WTC11 (cell line): ENCODE measurements around the gene CATSPERE. TPM values are rescaled to one million over a fixed set of nuclear protein-coding genes. Genes with fewer than 3 reads are reported as not detected.
"Not testable (repeated sequence)": the region's sequence is repeated elsewhere in the genome, so short reads cannot be mapped to it uniquely, and the experiment has no call there.

Experiments used
- ATAC-seq: fragments of 200-7000 bp; cut with Tn5 transposase; 2 replicates; pipeline ENCODE4 v1.10.0; 2021; ENCODE audit warnings: mild to moderate bottlenecking, moderate library complexity
- CTCF ChIA-PET: fragments of 300-600 bp; sonication (Branson Sonifier 250); formaldehyde crosslinking; loops from one replicate; lab custom pipeline; 2021; ENCODE audit warnings: antibody characterized with exemption; lab: Charles Lee
- POLR2A ChIA-PET: fragments of 350-600 bp; sonication (Branson Sonifier 250); formaldehyde crosslinking; loops from one replicate; lab custom pipeline; 2021; ENCODE audit warnings: antibody characterized with exemption; lab: Charles Lee
- DNase-seq: peaks from one replicate; pipeline ENCODE4 v3.0.0; 2021; ENCODE audit warnings: low spot score
- H3K27ac Mint-ChIP-seq: 2 replicates; pipeline ENCODE4 v1.8.0; 2021; ENCODE audit warnings: mixed read lengths
- H3K27me3 Mint-ChIP-seq: 2 replicates; pipeline ENCODE4 v1.8.0; 2021; ENCODE audit warnings: low read depth, mild to moderate bottlenecking, moderate library complexity, mixed read lengths
- H3K36me3 Mint-ChIP-seq: 2 replicates; pipeline ENCODE4 v1.8.0; 2021; ENCODE audit warnings: mixed read lengths
- H3K4me1 Mint-ChIP-seq: 2 replicates; pipeline ENCODE4 v1.8.0; 2022; ENCODE audit warnings: mixed read lengths
- H3K4me3 Mint-ChIP-seq: 2 replicates; pipeline ENCODE4 v1.8.0; 2021; ENCODE audit warnings: mild to moderate bottlenecking, moderate library complexity, mixed read lengths
- H3K9me3 Mint-ChIP-seq: 2 replicates; pipeline ENCODE4 v1.8.0; 2021; ENCODE audit warnings: mixed read lengths
- ELF4 ChIP-seq: sonication (generic); formaldehyde crosslinking; IDR thresholded peaks from 2 replicates; pipeline ENCODE4 v1.8.1; 2022; ENCODE audit warnings: low read depth, mild to moderate bottlenecking, moderate library complexity, missing genetic modification reagents
- MXD4 ChIP-seq: fragments of 250-450 bp; sonication (Bioruptor Pico); IDR thresholded peaks from 2 replicates; pipeline ENCODE4 v1.8.0; 2021; ENCODE audit warnings: mild to moderate bottlenecking, moderate library complexity, borderline replicate concordance
- OVOL2 ChIP-seq: fragments of 250-450 bp; sonication (Bioruptor Pico); IDR thresholded peaks from 2 replicates; pipeline ENCODE4 v1.9.0; 2021; ENCODE audit warnings: mild to moderate bottlenecking, borderline replicate concordance
- SMAD4 ChIP-seq: sonication (generic); formaldehyde crosslinking; IDR thresholded peaks from 2 replicates; pipeline ENCODE4 v1.8.0; 2022; ENCODE audit warnings: mild to moderate bottlenecking, missing genetic modification reagents
- SOX15 ChIP-seq: fragments of 250-450 bp; sonication (Bioruptor Pico); IDR thresholded peaks from 2 replicates; pipeline ENCODE4 v1.9.0; 2021; ENCODE audit warnings: mild to moderate bottlenecking
- TEAD1 ChIP-seq: sonication (generic); formaldehyde crosslinking; IDR thresholded peaks from 2 replicates; pipeline ENCODE4 v1.8.0; 2022; ENCODE audit warnings: mild to moderate bottlenecking, missing genetic modification reagents
- ZNF232 ChIP-seq: sonication (generic); formaldehyde crosslinking; IDR thresholded peaks from 2 replicates; pipeline ENCODE4 v1.8.0; 2022; ENCODE audit warnings: mild to moderate bottlenecking, missing genetic modification reagents
- ZNF423 ChIP-seq: fragments of 250-450 bp; sonication (Bioruptor Pico); IDR thresholded peaks from 2 replicates; pipeline ENCODE4 v2.1.2; 2022; ENCODE audit warnings: mild to moderate bottlenecking, moderate library complexity
- total RNA-seq: library from RNA; stranded (reverse); gene quantifications from 3 replicates; pipeline ENCODE4 v1.2.3, GENCODE V29; 2021
- TF ChIP-seq, protein P1 (sequence below): sonication (generic); formaldehyde crosslinking; IDR thresholded peaks from 2 replicates; pipeline ENCODE4 v1.8.1; 2023; ENCODE audit warnings: mild to moderate bottlenecking, missing genetic modification reagents
- TF ChIP-seq, protein P2 (sequence below): fragments of 250-450 bp; sonication (Bioruptor Pico); IDR thresholded peaks from 2 replicates; pipeline ENCODE4 v1.9.0; 2021; ENCODE audit warnings: moderate library complexity, mild to moderate bottlenecking, inconsistent platforms, borderline replicate concordance
- TF ChIP-seq, protein P3 (sequence below): sonication (generic); formaldehyde crosslinking; IDR thresholded peaks from 2 replicates; pipeline ENCODE4 v1.8.1; 2022; ENCODE audit warnings: mild to moderate bottlenecking, missing genetic modification reagents, moderate library complexity, borderline replicate concordance
- TF ChIP-seq, protein P4 (sequence below): fragments of 200-600 bp; IDR thresholded peaks from 2 replicates; pipeline ENCODE4 v1.8.0; 2022; ENCODE audit warnings: antibody characterized with exemption

CATSPERE gene
- total RNA-seq, 1 experiment from 2014 or later, result 0.66 TPM

DNA sequence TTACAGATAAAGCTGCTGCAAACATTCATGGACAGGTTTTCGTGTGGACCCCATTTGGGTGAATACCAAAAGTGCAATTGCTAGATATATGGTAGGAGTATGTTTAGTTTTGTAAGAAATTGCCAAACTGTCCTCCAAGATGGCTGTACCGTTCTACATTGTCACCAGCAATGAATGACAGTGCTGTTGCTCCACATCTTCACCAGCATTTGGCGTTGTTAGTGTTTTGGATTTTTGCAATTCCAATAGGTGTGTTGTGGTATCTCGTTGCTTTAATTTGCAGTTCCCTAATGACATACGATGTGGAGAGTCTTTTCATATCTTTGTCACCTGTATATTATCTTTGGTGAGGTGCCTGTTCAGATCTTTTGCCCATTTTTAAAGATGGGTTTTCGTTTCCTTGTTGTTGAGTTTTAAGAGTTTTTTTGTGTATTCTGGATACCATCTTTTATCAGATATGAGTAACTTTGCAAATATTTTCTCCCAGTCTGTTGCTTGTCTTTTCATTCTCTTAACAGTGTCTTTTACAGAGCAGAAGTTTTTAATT is 12.1 kb downstream of the CATSPERE start:
- DNase-seq, result no peak
- ChIA-PET POLR2A (no interaction called here), CTCF (no interaction called here)
- TF ChIP-seq, protein P1, sequence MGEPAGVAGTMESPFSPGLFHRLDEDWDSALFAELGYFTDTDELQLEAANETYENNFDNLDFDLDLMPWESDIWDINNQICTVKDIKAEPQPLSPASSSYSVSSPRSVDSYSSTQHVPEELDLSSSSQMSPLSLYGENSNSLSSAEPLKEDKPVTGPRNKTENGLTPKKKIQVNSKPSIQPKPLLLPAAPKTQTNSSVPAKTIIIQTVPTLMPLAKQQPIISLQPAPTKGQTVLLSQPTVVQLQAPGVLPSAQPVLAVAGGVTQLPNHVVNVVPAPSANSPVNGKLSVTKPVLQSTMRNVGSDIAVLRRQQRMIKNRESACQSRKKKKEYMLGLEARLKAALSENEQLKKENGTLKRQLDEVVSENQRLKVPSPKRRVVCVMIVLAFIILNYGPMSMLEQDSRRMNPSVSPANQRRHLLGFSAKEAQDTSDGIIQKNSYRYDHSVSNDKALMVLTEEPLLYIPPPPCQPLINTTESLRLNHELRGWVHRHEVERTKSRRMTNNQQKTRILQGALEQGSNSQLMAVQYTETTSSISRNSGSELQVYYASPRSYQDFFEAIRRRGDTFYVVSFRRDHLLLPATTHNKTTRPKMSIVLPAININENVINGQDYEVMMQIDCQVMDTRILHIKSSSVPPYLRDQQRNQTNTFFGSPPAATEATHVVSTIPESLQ (CRISPR knock-in tag), result no peak
- TF ChIP-seq TEAD1 (CRISPR knock-in tag), result no peak
- Mint-ChIP-seq H3K36me3 (no peaks in the 10 kb centered on the region; the same call in 1 of the 2 replicates), H3K9me3 (peaks cover 9% of the 10 kb centered on the region), H3K4me3 (no peak overlapping the region), H3K27ac (no peak overlapping the region), H3K4me1 (no peaks in the 10 kb centered on the region), H3K27me3 (no peaks in the 10 kb centered on the region)
- ATAC-seq, result no peak

DNA sequence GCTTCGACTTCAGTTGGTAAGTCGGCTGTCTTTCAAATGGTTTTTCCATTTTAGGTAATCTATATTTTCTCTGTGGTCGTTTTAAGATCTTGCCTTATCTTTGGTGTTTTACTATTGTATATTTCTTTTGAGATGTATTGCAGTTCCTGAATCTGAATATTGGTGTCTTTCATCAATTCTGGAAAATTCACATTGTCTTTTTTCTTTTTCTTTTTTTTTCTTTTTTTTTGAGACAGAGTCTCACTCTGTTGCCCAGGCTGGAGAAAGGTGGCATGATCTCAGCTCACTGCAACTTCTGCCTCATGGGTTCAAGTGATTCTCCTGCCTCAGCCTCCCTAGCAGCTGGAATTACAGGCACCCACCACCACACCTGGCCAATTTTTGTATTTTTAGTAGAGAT is 23.9 kb downstream of the CATSPERE start:
- POLR2A ChIA-PET, CTCF ChIA-PET, H3K27me3 Mint-ChIP-seq, H3K9me3 Mint-ChIP-seq, H3K4me3 Mint-ChIP-seq, H3K27ac Mint-ChIP-seq, H3K36me3 Mint-ChIP-seq, H3K4me1 Mint-ChIP-seq, ATAC-seq, DNase-seq: not testable (repeated sequence)

DNA sequence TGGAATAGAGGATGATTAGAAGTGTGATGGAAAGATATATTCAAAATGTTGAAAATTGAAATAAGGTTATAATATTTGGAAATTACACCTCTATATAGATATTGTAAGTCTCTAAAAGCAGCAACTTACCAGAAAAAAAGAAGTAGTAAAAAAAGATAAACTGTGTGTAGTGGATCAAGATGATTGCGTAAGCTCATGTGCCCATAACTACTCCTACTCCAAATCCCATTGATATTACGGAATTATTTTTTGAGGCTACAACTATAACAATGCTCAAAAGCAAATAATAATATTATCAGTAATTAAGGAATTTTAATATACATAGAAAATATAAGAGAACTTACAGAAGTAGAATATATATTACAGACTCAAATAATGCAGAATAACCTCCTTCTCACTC is 33.6 kb downstream of the CATSPERE start:
- TF ChIP-seq MXD4 (CRISPR knock-in tag) (no peak), ZNF232 (CRISPR knock-in tag) (no peak), ZNF423 (CRISPR knock-in tag) (no peak), OVOL2 (CRISPR knock-in tag) (no peak), ELF4 (no peak), SMAD4 (CRISPR knock-in tag) (no peak), SOX15 (CRISPR knock-in tag) (no peak)
- TF ChIP-seq, protein P1 (CRISPR knock-in tag), result no peak
- TF ChIP-seq, protein P2, sequence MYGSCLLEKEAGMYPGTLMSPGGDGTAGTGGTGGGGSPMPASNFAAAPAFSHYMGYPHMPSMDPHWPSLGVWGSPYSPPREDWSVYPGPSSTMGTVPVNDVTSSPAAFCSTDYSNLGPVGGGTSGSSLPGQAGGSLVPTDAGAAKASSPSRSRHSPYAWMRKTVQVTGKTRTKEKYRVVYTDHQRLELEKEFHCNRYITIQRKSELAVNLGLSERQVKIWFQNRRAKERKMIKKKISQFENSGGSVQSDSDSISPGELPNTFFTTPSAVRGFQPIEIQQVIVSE (CRISPR knock-in tag), result no peak
- TF ChIP-seq, protein P3, sequence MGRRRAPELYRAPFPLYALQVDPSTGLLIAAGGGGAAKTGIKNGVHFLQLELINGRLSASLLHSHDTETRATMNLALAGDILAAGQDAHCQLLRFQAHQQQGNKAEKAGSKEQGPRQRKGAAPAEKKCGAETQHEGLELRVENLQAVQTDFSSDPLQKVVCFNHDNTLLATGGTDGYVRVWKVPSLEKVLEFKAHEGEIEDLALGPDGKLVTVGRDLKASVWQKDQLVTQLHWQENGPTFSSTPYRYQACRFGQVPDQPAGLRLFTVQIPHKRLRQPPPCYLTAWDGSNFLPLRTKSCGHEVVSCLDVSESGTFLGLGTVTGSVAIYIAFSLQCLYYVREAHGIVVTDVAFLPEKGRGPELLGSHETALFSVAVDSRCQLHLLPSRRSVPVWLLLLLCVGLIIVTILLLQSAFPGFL (CRISPR knock-in tag), result no peak
- TF ChIP-seq, protein P4, sequence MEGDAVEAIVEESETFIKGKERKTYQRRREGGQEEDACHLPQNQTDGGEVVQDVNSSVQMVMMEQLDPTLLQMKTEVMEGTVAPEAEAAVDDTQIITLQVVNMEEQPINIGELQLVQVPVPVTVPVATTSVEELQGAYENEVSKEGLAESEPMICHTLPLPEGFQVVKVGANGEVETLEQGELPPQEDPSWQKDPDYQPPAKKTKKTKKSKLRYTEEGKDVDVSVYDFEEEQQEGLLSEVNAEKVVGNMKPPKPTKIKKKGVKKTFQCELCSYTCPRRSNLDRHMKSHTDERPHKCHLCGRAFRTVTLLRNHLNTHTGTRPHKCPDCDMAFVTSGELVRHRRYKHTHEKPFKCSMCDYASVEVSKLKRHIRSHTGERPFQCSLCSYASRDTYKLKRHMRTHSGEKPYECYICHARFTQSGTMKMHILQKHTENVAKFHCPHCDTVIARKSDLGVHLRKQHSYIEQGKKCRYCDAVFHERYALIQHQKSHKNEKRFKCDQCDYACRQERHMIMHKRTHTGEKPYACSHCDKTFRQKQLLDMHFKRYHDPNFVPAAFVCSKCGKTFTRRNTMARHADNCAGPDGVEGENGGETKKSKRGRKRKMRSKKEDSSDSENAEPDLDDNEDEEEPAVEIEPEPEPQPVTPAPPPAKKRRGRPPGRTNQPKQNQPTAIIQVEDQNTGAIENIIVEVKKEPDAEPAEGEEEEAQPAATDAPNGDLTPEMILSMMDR, result no peak
- ChIA-PET CTCF (no interaction called here), POLR2A (no interaction called here)
- Mint-ChIP-seq H3K4me1 (no peaks in the 10 kb centered on the region), H3K4me3 (no peak overlapping the region), H3K9me3 (peaks cover 4% of the 10 kb centered on the region), H3K27ac (no peak overlapping the region), H3K27me3 (no peaks in the 10 kb centered on the region), H3K36me3 (no peaks in the 10 kb centered on the region)
- ATAC-seq (no peak), DNase-seq (no peak)
